ENCODE results near the gene LRRC63.

GRCh38 chr13:46211116-46211482 is 629 bp upstream of the LRRC63 start:
- TF ChIP-seq POLR2AphosphoS5 (IDR thresholded peaks at IDR 0.05; ENCODE audit: low read depth, low read length): no peak
- no peak for TF ChIP-seq TAF1 (IDR thresholded peaks at IDR 0.05; ENCODE audit: borderline replicate concordance, low read depth, low read length)
- no peak for TF ChIP-seq POLR2A (IDR thresholded peaks at IDR 0.05; ENCODE audit: low read depth, low read length)

Data from GM12892 (cell line).